Loucy (cell line): ENCODE data around the gene ARHGEF9.

Source experiments
- CTCF ChIP-seq: fragments of 200-600 bp; sonication (generic); conservative IDR thresholded peaks from 2 replicates; pipeline ENCODE4 v1.5.1; 2014; ENCODE audit warnings: mild to moderate bottlenecking, antibody characterized with exemption, low read length
- EZH2phosphoT487 ChIP-seq: fragments of 200-600 bp; IDR thresholded peaks from 2 replicates; pipeline ENCODE4 v1.6.1; 2018; ENCODE audit warnings: antibody characterized with exemption, mild to moderate bottlenecking, moderate library complexity, borderline replicate concordance

- TF ChIP-seq CTCF (no peak), EZH2phosphoT487 (no peak)
These were observed 2.5 kb downstream of the ARHGEF9 start for GRCh38 chrX:63782515-63782914.
